Right lobe of liver (tissue), 4 donors: Measurements from ENCODE around the gene SLC45A2.

Experiments used
- CTCF ChIP-seq, 4 donors: fragments of 200-600 bp in 3 of 4; fragments of 450-650 bp in 1 of 4; IDR thresholded peaks; one replicate each; pipeline versions ENCODE4 v1.5.1 to v1.8.0; 2016 to 2022; ENCODE audit warnings: antibody characterized with exemption in 4 of 4, mild to moderate bottlenecking in 2 of 4
- POLR2A ChIP-seq: fragments of 450-650 bp; IDR thresholded peaks from one replicate; pipeline ENCODE4 v1.6.1; 2017; ENCODE audit warnings: antibody characterized with exemption, mild to moderate bottlenecking
- donor health status: DM: no; HTN: no; CAD: no.
- donor health status: DM: no; HTN: no; CAD: no.
- donor health status: DM: no; HTN: yes; CAD: no.

DNA sequence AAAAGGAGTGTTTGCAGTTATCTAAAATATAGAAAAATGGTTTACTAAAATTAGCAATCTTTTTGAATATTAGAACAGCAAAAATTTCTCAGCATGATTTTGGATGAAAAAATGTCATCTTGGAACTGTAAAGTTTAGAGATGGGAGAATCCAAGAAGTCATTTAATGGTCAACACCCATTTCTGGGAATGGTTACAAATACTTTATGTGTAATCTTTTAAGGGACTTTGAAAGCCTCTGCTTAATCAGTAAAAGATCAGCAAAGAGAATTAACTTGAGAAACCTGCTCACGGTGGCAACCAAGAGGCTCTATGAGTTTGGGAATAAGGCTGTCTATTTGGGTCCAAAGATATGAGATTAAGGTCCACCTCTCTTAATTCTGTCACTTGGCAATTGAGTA is 45.6 kb upstream of the SLC45A2 start:
- no peak for TF ChIP-seq CTCF (IDR thresholded peaks at IDR 0.05)
- no peak for TF ChIP-seq POLR2A
